K562 (cell line): Measurements from ENCODE around the gene SHISA7. TPM values are rescaled to one million over a fixed set of nuclear protein-coding genes. Genes with fewer than 3 reads are reported as not detected.

ENCODE experiments used
- ATF7 ChIP-seq: fragments of 450-650 bp; IDR thresholded peaks from 2 replicates; pipeline ENCODE4 v1.7.1; 2014; ENCODE audit warnings: mild to moderate bottlenecking, moderate library complexity
- BHLHE40 ChIP-seq: IDR thresholded peaks from 2 replicates; pipeline ENCODE4 v1.6.1; 2011; ENCODE audit warnings: low read length, improper control_type of control experiment
- ELF1 ChIP-seq: fragments of 200-800 bp; sonication (Bioruptor generic); IDR thresholded peaks from 2 replicates; pipeline ENCODE4 v1.6.1; 2016; ENCODE audit warnings: missing genetic modification characterization, missing compliant biosample characterization
- GTF2F1 ChIP-seq: IDR thresholded peaks from 2 replicates; pipeline ENCODE4 v1.6.1; 2011; ENCODE audit warnings: low read depth, low read length, improper control_type of control experiment
- ILF3 ChIP-seq: fragments of 450-650 bp; IDR thresholded peaks from 2 replicates; pipeline ENCODE4 v1.6.1; 2018; ENCODE audit warnings: antibody characterized with exemption, mild to moderate bottlenecking, moderate library complexity, borderline replicate concordance
- KDM2B ChIP-seq: fragments of 250-450 bp; sonication (Bioruptor Pico); IDR thresholded peaks from 2 replicates; pipeline ENCODE4 v1.8.0; 2021; ENCODE audit warnings: mild to moderate bottlenecking, moderate library complexity
- KLF6 ChIP-seq: fragments of 250-450 bp; sonication (Bioruptor Pico); IDR thresholded peaks from 2 replicates; pipeline ENCODE4 v1.4.0; 2020; ENCODE audit warnings: mild to moderate bottlenecking, moderate library complexity, borderline replicate concordance
- LCOR ChIP-seq: sonication (generic); formaldehyde crosslinking; IDR thresholded peaks from 2 replicates; pipeline ENCODE4 v1.8.0; 2022; ENCODE audit warnings: mild to moderate bottlenecking, missing genetic modification reagents
- MTA3 ChIP-seq: fragments of 450-650 bp; formaldehyde crosslinking; IDR thresholded peaks from 2 replicates; pipeline ENCODE4 v1.6.1; 2017; ENCODE audit warnings: mild to moderate bottlenecking, borderline replicate concordance
- NFYB ChIP-seq: IDR thresholded peaks from 2 replicates; pipeline ENCODE4 v1.6.1; 2011; ENCODE audit warnings: mild to moderate bottlenecking, moderate library complexity; ENCODE audit not compliant: insufficient read length; ENCODE audit errors: extremely low read depth
- NONO ChIP-seq, 2 experiments: fragments of 200-400 bp in 1 of 2; fragments of 450-650 bp in 1 of 2; formaldehyde crosslinking in 1 of 2; IDR thresholded peaks; 2 replicates each; pipeline ENCODE4 v1.6.1; 2017; ENCODE audit warnings: low read depth in 2 of 2, mild to moderate bottlenecking in 2 of 2, moderate library complexity in 2 of 2, low read length in 1 of 2
- PHB2 ChIP-seq: fragments of 450-650 bp; IDR thresholded peaks from 2 replicates; pipeline ENCODE4 v1.6.1; 2017; ENCODE audit warnings: low read depth
- PHF21A ChIP-seq: fragments of 450-650 bp; IDR thresholded peaks from 2 replicates; pipeline ENCODE4 v1.6.1; 2017; ENCODE audit warnings: low read depth, borderline replicate concordance
- POU5F1 ChIP-seq: fragments of 150-350 bp; IDR thresholded peaks from 2 replicates; pipeline ENCODE4 v1.6.1; 2014; ENCODE audit warnings: borderline replicate concordance, low read length, low read depth, mild to moderate bottlenecking; ENCODE audit not compliant: partially characterized antibody
- SRSF7 ChIP-seq: fragments of 200-400 bp; formaldehyde crosslinking; optimal IDR thresholded peaks from 2 replicates; pipeline ENCODE3; 2017; ENCODE audit warnings: mild to moderate bottlenecking, low read depth, low read length
- TBL1XR1 ChIP-seq, 2 experiments: IDR thresholded peaks; 2 replicates each; pipeline ENCODE4 v1.6.1; 2012; ENCODE audit warnings: improper control_type of control experiment in 2 of 2, low read length in 2 of 2, mild to moderate bottlenecking in 1 of 2
- TCF7 ChIP-seq: sonication (generic); IDR thresholded peaks from 2 replicates; pipeline ENCODE4 v1.6.1; 2016; ENCODE audit warnings: antibody characterized with exemption, borderline replicate concordance
- TGIF2 ChIP-seq: sonication (generic); formaldehyde crosslinking; IDR thresholded peaks from 2 replicates; pipeline ENCODE4 v1.8.1; 2022; ENCODE audit warnings: mild to moderate bottlenecking, missing genetic modification reagents, moderate library complexity
- XRCC3 ChIP-seq: fragments of 450-650 bp; IDR thresholded peaks from 2 replicates; pipeline ENCODE4 v1.6.1; 2017; ENCODE audit warnings: mild to moderate bottlenecking, moderate library complexity
- YBX1 ChIP-seq: fragments of 450-650 bp; IDR thresholded peaks from 2 replicates; pipeline ENCODE4 v1.7.1; 2016; ENCODE audit warnings: mild to moderate bottlenecking
- ZBTB34 ChIP-seq: fragments of 250-450 bp; sonication (Bioruptor Pico); IDR thresholded peaks from 2 replicates; pipeline ENCODE4 v1.8.0; 2021; ENCODE audit warnings: mild to moderate bottlenecking, moderate library complexity
- ZKSCAN1 ChIP-seq: fragments of 150-350 bp; IDR thresholded peaks from 2 replicates; pipeline ENCODE4 v1.6.1; 2016; ENCODE audit warnings: low read depth, low read length
- ZKSCAN8 ChIP-seq: fragments of 200-800 bp; sonication (Bioruptor generic); IDR thresholded peaks from 2 replicates; pipeline ENCODE4 v1.6.1; 2016; ENCODE audit warnings: missing genetic modification characterization, missing compliant biosample characterization
- ZNF707 ChIP-seq: fragments of 250-450 bp; sonication (Bioruptor Pico); conservative IDR thresholded peaks from 2 replicates; pipeline ENCODE4 v1.8.0; 2022; ENCODE audit warnings: inconsistent platforms, mild to moderate bottlenecking, moderate library complexity
- ZNF785 ChIP-seq: fragments of 250-450 bp; sonication (Bioruptor Pico); IDR thresholded peaks from 2 replicates; pipeline ENCODE4 v1.4.0; 2020; ENCODE audit warnings: mild to moderate bottlenecking
- polyA plus RNA-seq, 8 experiments: library from polyadenylated mRNA; depleted of rRNA in 4 of 8; stranded (reverse) in 5 of 8; unstranded in 3 of 8; fragments of >200 nt; fragmentation: Nextera tagmentation in 2 of 8; fragmentation: Illumina TruSeq in 1 of 8; extraction: Ambion mirVana in 2 of 8; extraction: Trizol in 1 of 8; gene quantifications; 2 replicates each; pipeline versions ENCODE4 v1.2.1 to v1.2.3, GENCODE V29; 2011 to 2014; ENCODE audit warnings: inconsistent platforms in 1 of 8, missing spikeins in 1 of 8
- total RNA-seq, 7 experiments: library from RNA; depleted of rRNA in 6 of 7; stranded (reverse); fragments of >200 nt in 6 of 7; fragmentation: Illumina TruSeq in 2 of 7; extraction: Trizol in 2 of 7; gene quantifications; 2 replicates each; pipeline versions ENCODE4 v1.2.1 to v1.2.3, GENCODE V29; 2011 to 2021; ENCODE audit warnings: low replicate concordance in 1 of 7
- TF ChIP-seq, protein P1 (sequence below): IDR thresholded peaks from 2 replicates; pipeline ENCODE4 v1.6.1; 2011; ENCODE audit not compliant: insufficient read length; ENCODE audit errors: extremely low read depth
- TF ChIP-seq, protein P2 (sequence below), 2 experiments: fragments of 450-650 bp; conservative IDR thresholded peaks; 2 replicates each; pipeline ENCODE4 v1.6.1; 2017; ENCODE audit warnings: mild to moderate bottlenecking in 2 of 2, moderate library complexity in 2 of 2

The SHISA7 gene
- total and polyA plus RNA-seq, 9 of the 15 experiments (the other 6 are each of a cell fraction or from before 2014, with no cell fraction given), result 0.01 to 0.40 (median 0.07) TPM

DNA sequence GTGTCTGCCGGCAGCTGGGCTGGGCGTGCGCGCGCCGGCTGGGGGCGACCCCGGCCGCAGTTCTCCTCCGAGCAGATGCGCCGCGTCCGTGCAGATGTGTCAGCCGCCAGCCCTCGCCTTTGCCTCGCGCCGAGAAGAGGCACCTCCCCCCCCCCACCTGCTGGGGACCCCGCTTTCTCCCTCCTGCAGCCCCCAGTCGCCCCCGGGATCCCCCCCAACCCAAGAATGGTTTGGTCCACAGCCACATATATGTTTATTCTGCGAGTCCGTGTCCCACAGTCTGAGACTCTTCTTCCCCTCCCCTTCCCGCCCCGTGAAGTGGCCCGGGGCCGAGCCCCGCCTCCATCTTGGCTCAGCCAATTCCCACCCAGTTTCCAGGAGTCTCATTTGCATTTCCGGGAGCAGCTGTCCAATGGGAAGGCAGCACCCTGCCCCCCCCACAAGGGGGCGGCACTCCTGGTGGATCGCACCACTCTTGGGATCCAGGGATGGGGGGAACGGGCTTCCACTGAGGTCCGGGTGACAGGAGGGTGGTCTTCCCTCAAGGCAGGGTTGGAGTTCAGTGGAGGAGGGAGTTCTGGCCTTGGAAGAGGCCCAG lies 9.7 kb upstream of the SHISA7 start (continued):
- TF ChIP-seq, protein P1, sequence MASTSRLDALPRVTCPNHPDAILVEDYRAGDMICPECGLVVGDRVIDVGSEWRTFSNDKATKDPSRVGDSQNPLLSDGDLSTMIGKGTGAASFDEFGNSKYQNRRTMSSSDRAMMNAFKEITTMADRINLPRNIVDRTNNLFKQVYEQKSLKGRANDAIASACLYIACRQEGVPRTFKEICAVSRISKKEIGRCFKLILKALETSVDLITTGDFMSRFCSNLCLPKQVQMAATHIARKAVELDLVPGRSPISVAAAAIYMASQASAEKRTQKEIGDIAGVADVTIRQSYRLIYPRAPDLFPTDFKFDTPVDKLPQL, result no peak
- TF ChIP-seq XRCC3 (no peak), TCF7 (no peak), ATF7 (peak; percentile 99), ZKSCAN8 (CRISPR knock-in tag) (no peak), TBL1XR1 (IDR thresholded peaks at IDR 0.05; ENCODE audit: low read length in 2 of 2) (0 out of 4 replicates have a peak, but pooled peaks of 1 of the 2 experiments have one; percentile 10), PHF21A (no peak), TGIF2 (CRISPR knock-in tag) (no peak), NONO (IDR thresholded peaks at IDR 0.05; ENCODE audit: low read depth in 2 of 2, low read length in 1 of 2) (peak in 1 of 2 experiments; percentile 98; a peak in 2 of 4 replicates), LCOR (CRISPR knock-in tag) (0 out of 2 replicates have a peak, but pooled peaks have one; percentile 63), BHLHE40 (peak; percentile 77), NFYB (peak; percentile 70), ELF1 (tag) (peak; percentile 92), KLF6 (CRISPR knock-in tag) (no peak), ZNF785 (CRISPR knock-in tag) (no peak), YBX1 (no peak), GTF2F1 (no peak), ZBTB34 (CRISPR knock-in tag) (no peak), ZKSCAN1 (no peak), MTA3 (no peak; the same call in 1 of the 2 replicates), ILF3 (no peak), ZNF707 (no peak), KDM2B (CRISPR knock-in tag) (0 out of 2 replicates have a peak, but pooled peaks have one; percentile 8), POU5F1 (no peak), SRSF7 (no peak), PHB2 (no peak)
- TF ChIP-seq, protein P2, sequence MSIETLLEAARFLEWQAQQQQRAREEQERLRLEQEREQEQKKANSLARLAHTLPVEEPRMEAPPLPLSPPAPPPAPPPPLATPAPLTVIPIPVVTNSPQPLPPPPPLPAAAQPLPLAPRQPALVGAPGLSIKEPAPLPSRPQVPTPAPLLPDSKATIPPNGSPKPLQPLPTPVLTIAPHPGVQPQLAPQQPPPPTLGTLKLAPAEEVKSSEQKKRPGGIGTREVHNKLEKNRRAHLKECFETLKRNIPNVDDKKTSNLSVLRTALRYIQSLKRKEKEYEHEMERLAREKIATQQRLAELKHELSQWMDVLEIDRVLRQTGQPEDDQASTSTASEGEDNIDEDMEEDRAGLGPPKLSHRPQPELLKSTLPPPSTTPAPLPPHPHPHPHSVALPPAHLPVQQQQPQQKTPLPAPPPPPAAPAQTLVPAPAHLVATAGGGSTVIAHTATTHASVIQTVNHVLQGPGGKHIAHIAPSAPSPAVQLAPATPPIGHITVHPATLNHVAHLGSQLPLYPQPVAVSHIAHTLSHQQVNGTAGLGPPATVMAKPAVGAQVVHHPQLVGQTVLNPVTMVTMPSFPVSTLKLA (conservative IDR thresholded peaks at IDR 0.05), result peak in 1 of 2 experiments; percentile 53; a peak in 2 of 4 replicates
